GM12878 (cell line): ENCODE data around the gene HBQ1. TPM values are rescaled to one million over a fixed set of nuclear protein-coding genes. Genes with fewer than 3 reads are reported as not detected.

Experiments used
- ATAC-seq: fragments of 200-7000 bp; cut with Tn5 transposase; 3 replicates; pipeline ENCODE4 v1.9.1; 2020; ENCODE audit warnings: mild to moderate bottlenecking, moderate library complexity
- BruUV-seq: library from RNA; stranded (reverse); fragments of 400-500 nt; replicated peaks from 2 replicates; lab custom pipeline; 2021; lab: Mats Ljungman, UMichigan
- CTCF ChIA-PET: fragments of 300-600 bp; sonication (Branson Sonifier 250); formaldehyde crosslinking; extraction: SDS; loops from one replicate; lab custom pipeline; 2021; ENCODE audit warnings: inconsistent platforms; lab: Yijun Ruan, JAX
- POLR2A ChIA-PET: fragments of 350-600 bp; formaldehyde crosslinking; extraction: SDS; loops from one replicate; lab custom pipeline; 2021; ENCODE audit warnings: inconsistent platforms; lab: Charles Lee
- RAD21 ChIA-PET: fragments of 300-600 bp; sonication (Branson Sonifier 250); formaldehyde crosslinking; loops from one replicate; lab custom pipeline; 2023; ENCODE audit warnings: antibody characterized with exemption; ENCODE audit not compliant: unreplicated experiment; lab: Charles Lee
- SMC1A ChIA-PET: fragments of 300-600 bp; sonication (Branson Sonifier 250); formaldehyde crosslinking; loops from one replicate; lab custom pipeline; 2023; ENCODE audit not compliant: unreplicated experiment, uncharacterized antibody; lab: Charles Lee
- DNase-seq: peaks from one replicate; pipeline ENCODE4 v3.0.0-alpha.2; 2011; ENCODE audit warnings: low read depth, low spot score
- FAIRE-seq: peaks from 3 replicates; lab custom pipeline; 2011; peaks lifted over from hg19 to GRCh38; lab: Jason Lieb, UNC
- H2AFZ ChIP-seq: 2 replicates; pipeline ENCODE4 v1.6.0; 2011; ENCODE audit warnings: low read depth, low read length, control low read depth; ENCODE audit not compliant: control insufficient read depth
- H3K27ac ChIP-seq: 2 replicates; pipeline ENCODE4 v1.5.1; 2011; ENCODE audit warnings: control low read depth; ENCODE audit not compliant: control insufficient read depth, insufficient read depth
- H3K27me3 ChIP-seq, 2 experiments: replicated peaks in 1 of 2; 2 replicates each; pipeline versions ENCODE4 v1.6.0 to v1.6.1; 2011; ENCODE audit warnings: low read length in 1 of 2; ENCODE audit not compliant: control insufficient read depth in 2 of 2, insufficient read depth in 2 of 2
- H3K36me3 ChIP-seq, 2 experiments: 2 replicates each; pipeline ENCODE4 v1.5.1; 2011; ENCODE audit warnings: low read length in 1 of 2; ENCODE audit not compliant: control insufficient read depth in 2 of 2, insufficient read depth in 2 of 2
- H3K4me1 ChIP-seq: 2 replicates; pipeline ENCODE4 v1.6.1; 2011; ENCODE audit warnings: mild to moderate bottlenecking, low read length, moderate library complexity, mixed read lengths; ENCODE audit not compliant: control insufficient read depth, insufficient read depth
- H3K4me2 ChIP-seq: 2 replicates; pipeline ENCODE4 v1.6.0; 2011; ENCODE audit warnings: control low read depth; ENCODE audit not compliant: control insufficient read depth, insufficient read depth
- H3K4me3 ChIP-seq: fragments of 200-600 bp; sonication (generic); 2 replicates; pipeline ENCODE4 v1.5.1; 2016
- H3K79me2 ChIP-seq: 2 replicates; pipeline ENCODE4 v1.6.0; 2011; ENCODE audit warnings: low read length; ENCODE audit not compliant: control insufficient read depth, insufficient read depth
- H3K9ac ChIP-seq: 2 replicates; pipeline ENCODE4 v1.8.0; 2011; ENCODE audit warnings: low read length, control low read depth, mixed read lengths; ENCODE audit not compliant: control insufficient read depth, insufficient read depth
- H3K9me3 ChIP-seq: replicated peaks from 3 replicates; pipeline ENCODE4 v1.5.1; 2011; ENCODE audit warnings: mild to moderate bottlenecking, low read length; ENCODE audit not compliant: control insufficient read depth, insufficient read depth
- H4K20me1 ChIP-seq: 2 replicates; pipeline ENCODE4 v1.6.0; 2011; ENCODE audit not compliant: control insufficient read depth, insufficient read depth
- DPF2 ChIP-seq: fragments of 450-650 bp; IDR thresholded peaks from 2 replicates; pipeline ENCODE4 v1.6.1; 2017; ENCODE audit warnings: mild to moderate bottlenecking
- EGR1 ChIP-seq, 2 experiments: IDR thresholded peaks; 1 replicate in 1 of 2; 2 replicates in 1 of 2; pipeline ENCODE4 v1.6.1; 2011 to 2012; ENCODE audit warnings: low read depth in 2 of 2, low read length in 2 of 2, borderline replicate concordance in 1 of 2, mild to moderate bottlenecking in 1 of 2, moderate library complexity in 1 of 2
- NFIC ChIP-seq: IDR thresholded peaks from 2 replicates; pipeline ENCODE4 v1.6.1; 2012; ENCODE audit warnings: low read depth, mild to moderate bottlenecking, inconsistent platforms, low read length, moderate library complexity
- TCF3 ChIP-seq: IDR thresholded peaks from 2 replicates; pipeline ENCODE4 v1.6.1; 2012; ENCODE audit warnings: low read depth, mild to moderate bottlenecking, low read length, borderline replicate concordance; ENCODE audit not compliant: insufficient read depth
- WRNIP1 ChIP-seq: IDR thresholded peaks from 2 replicates; pipeline ENCODE4 v1.6.1; 2011; ENCODE audit warnings: low read depth, low read length, improper control_type of control experiment, borderline replicate concordance
- WGBS: methylation state at CpG from one replicate; pipeline ENCODE4 v1.1.6; 2016; ENCODE audit warnings: low lambda C conversion rate; ENCODE audit not compliant: insufficient replicate concordance, insufficient coverage; ENCODE audit errors: missing lambda C conversion rate; 5-methylcytosine and 5-hydroxymethylcytosine counted together
- in situ Hi-C: fragments of 300-500 bp; cut with MboI; formaldehyde crosslinking; loops from 9 replicates; pipeline ENCODE4 v1.14.3; 2018; ENCODE audit warnings: mixed read lengths
- intact Hi-C: fragments of 100-400 bp; cut with micrococcal nuclease; formaldehyde crosslinking; loops from one replicate; pipeline ENCODE4 v1.14.2; 2022; ENCODE audit not compliant: unreplicated experiment
- polyA plus RNA-seq, 11 experiments: library from polyadenylated mRNA; depleted of rRNA in 4 of 11; unstranded in 6 of 11; stranded (reverse) in 5 of 11; fragments of >200 nt; fragmentation: Nextera tagmentation in 4 of 11; fragmentation: Illumina TruSeq in 1 of 11; extraction: Ambion mirVana in 4 of 11; extraction: Trizol in 1 of 11; gene quantifications; 1 replicate in 1 of 11; 2 replicates in 10 of 11; pipeline versions ENCODE4 v1.2.1 to v1.2.3, GENCODE V29; 2011 to 2016; ENCODE audit warnings: inconsistent platforms in 2 of 11, missing spikeins in 2 of 11, low read depth in 1 of 11
- total RNA-seq, 4 experiments: library from RNA; depleted of rRNA in 3 of 4; stranded (reverse); fragments of >200 nt in 3 of 4; fragmentation: Illumina TruSeq in 1 of 4; extraction: Trizol in 1 of 4; gene quantifications; 2 replicates each; pipeline versions ENCODE4 v1.2.1 to v1.2.3, GENCODE V29; 2013 to 2021
- TF ChIP-seq, protein P1 (sequence below): fragments of 450-650 bp; formaldehyde crosslinking; IDR thresholded peaks from 2 replicates; pipeline ENCODE4 v1.5.0; 2022; ENCODE audit warnings: mild to moderate bottlenecking, missing genetic modification characterization
- TF ChIP-seq, protein P2 (sequence below): fragments of 450-650 bp; IDR thresholded peaks from 2 replicates; pipeline ENCODE4 v1.6.1; 2017; ENCODE audit warnings: mild to moderate bottlenecking, moderate library complexity

Gene HBQ1
- total and polyA plus RNA-seq, 10 of the 15 experiments (the other 5 are each of a cell fraction or from before 2014, with no cell fraction given): not detected

DNA sequence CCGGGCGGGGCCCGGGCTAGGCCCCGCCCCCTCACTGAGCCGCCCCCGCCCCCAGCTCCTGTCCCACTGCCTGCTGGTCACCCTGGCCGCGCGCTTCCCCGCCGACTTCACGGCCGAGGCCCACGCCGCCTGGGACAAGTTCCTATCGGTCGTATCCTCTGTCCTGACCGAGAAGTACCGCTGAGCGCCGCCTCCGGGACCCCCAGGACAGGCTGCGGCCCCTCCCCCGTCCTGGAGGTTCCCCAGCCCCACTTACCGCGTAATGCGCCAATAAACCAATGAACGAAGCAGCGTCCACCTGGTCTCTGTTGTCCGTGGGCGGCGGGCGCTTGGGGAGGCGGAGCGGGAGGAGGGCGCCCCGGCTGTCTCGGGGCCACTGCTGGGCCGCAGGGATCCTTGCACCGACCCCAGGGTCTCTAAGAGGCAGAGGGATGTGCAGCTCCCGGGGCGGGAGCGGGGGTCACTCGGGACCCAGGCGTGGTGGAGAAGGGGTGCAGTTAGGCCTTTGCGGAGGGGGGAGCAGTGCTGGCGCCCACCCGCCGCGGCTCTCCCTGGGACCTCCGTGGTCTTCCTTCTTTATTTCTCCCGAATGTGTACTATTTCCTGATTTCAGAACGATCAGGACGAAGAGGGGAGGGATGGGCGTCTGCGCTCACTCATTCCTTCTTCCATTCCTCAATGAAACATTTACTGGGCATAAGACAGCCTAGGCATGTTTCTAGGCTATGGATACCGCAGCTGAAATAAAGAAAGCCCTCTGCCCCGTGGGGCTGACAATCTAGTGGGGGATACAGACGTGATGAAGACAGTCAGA lies 25.8 kb upstream of the HBQ1 start:
- no peak overlapping the region for H3K9ac ChIP-seq
- BruUV-seq: no TSS peak
- FAIRE-seq: no peak

DNA sequence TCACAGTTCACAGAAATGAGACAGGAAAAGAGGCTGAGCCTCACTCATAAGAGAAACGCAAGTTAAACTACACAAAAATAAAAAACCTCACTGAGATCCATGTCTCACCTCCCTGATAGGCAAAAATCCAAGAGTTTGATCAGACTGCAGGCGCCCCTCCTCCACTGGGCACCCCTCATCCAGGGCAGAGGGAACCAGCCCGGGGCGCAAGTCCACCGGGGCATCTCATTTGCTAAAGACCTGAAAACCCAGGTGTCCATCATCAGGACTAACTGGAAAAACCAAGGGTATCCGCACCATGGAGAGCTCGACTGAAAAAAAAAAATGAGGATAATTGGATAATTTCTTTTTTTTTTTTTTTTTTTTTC lies 25.2 kb upstream of the HBQ1 start:
- H3K9me3 ChIP-seq: no peaks in the 10 kb centered on the region
- H2AFZ ChIP-seq: no peak overlapping the region
- ChIA-PET CTCF (interaction anchor here (1.9 kb wide), 1 partner anchor 48 kb away, joined by 6 read pairs; no protein-coding TSS in a partner anchor), SMC1A (no interaction called here), RAD21 (no interaction called here), POLR2A (interaction anchor here (0.6 kb wide), 1 partner anchor 14 kb away, joined by 3 read pairs; no protein-coding TSS in a partner anchor)
- peaks cover 1 to 3% of the 10 kb centered on the region in 2 experiments; a peak in 3 of 4 replicates for H3K27me3 ChIP-seq
- no peak overlapping the region for H3K27ac ChIP-seq
- FAIRE-seq (no peak), ATAC-seq (no peak), DNase-seq (no peak)
- H4K20me1 ChIP-seq: no peaks in the 10 kb centered on the region
- H3K4me1 ChIP-seq: no peaks in the 10 kb centered on the region
- H3K79me2 ChIP-seq: no peaks in the 10 kb centered on the region
- no peaks in the 10 kb centered on the region for H3K36me3 ChIP-seq
- in situ Hi-C loops: no loop called here
- H3K4me3 ChIP-seq: no peak overlapping the region
- 57% methylated on average over 7 of the region's 7 CpGs for WGBS
- BruUV-seq: no TSS peak
- no peak overlapping the region for H3K9ac ChIP-seq
- H3K4me2 ChIP-seq: 0 out of 2 replicates have a peak overlapping the region, but pooled peaks have one; percentile 4
- intact Hi-C loops: no loop called here
- TF ChIP-seq, protein P1, sequence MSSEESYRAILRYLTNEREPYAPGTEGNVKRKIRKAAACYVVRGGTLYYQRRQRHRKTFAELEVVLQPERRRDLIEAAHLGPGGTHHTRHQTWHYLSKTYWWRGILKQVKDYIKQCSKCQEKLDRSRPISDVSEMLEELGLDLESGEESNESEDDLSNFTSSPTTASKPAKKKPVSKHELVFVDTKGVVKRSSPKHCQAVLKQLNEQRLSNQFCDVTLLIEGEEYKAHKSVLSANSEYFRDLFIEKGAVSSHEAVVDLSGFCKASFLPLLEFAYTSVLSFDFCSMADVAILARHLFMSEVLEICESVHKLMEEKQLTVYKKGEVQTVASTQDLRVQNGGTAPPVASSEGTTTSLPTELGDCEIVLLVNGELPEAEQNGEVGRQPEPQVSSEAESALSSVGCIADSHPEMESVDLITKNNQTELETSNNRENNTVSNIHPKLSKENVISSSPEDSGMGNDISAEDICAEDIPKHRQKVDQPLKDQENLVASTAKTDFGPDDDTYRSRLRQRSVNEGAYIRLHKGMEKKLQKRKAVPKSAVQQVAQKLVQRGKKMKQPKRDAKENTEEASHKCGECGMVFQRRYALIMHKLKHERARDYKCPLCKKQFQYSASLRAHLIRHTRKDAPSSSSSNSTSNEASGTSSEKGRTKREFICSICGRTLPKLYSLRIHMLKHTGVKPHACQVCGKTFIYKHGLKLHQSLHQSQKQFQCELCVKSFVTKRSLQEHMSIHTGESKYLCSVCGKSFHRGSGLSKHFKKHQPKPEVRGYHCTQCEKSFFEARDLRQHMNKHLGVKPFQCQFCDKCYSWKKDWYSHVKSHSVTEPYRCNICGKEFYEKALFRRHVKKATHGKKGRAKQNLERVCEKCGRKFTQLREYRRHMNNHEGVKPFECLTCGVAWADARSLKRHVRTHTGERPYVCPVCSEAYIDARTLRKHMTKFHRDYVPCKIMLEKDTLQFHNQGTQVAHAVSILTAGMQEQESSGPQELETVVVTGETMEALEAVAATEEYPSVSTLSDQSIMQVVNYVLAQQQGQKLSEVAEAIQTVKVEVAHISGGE: no peak
- TF ChIP-seq, protein P2, sequence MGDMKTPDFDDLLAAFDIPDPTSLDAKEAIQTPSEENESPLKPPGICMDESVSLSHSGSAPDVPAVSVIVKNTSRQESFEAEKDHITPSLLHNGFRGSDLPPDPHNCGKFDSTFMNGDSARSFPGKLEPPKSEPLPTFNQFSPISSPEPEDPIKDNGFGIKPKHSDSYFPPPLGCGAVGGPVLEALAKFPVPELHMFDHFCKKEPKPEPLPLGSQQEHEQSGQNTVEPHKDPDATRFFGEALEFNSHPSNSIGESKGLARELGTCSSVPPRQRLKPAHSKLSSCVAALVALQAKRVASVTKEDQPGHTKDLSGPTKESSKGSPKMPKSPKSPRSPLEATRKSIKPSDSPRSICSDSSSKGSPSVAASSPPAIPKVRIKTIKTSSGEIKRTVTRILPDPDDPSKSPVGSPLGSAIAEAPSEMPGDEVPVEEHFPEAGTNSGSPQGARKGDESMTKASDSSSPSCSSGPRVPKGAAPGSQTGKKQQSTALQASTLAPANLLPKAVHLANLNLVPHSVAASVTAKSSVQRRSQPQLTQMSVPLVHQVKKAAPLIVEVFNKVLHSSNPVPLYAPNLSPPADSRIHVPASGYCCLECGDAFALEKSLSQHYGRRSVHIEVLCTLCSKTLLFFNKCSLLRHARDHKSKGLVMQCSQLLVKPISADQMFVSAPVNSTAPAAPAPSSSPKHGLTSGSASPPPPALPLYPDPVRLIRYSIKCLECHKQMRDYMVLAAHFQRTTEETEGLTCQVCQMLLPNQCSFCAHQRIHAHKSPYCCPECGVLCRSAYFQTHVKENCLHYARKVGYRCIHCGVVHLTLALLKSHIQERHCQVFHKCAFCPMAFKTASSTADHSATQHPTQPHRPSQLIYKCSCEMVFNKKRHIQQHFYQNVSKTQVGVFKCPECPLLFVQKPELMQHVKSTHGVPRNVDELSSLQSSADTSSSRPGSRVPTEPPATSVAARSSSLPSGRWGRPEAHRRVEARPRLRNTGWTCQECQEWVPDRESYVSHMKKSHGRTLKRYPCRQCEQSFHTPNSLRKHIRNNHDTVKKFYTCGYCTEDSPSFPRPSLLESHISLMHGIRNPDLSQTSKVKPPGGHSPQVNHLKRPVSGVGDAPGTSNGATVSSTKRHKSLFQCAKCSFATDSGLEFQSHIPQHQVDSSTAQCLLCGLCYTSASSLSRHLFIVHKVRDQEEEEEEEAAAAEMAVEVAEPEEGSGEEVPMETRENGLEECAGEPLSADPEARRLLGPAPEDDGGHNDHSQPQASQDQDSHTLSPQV: no peak
- no peak for TF ChIP-seq NFIC

More for the DNA sequence above, 25.8 kb upstream of the HBQ1 start:
- ChIA-PET SMC1A (no interaction called here), POLR2A (no interaction called here), CTCF (interaction anchor here (1.9 kb wide), 1 partner anchor 47 kb away, joined by 6 read pairs; no protein-coding TSS in a partner anchor), RAD21 (no interaction called here)
- in situ Hi-C loops: no loop called here
- Histone ChIP-seq H3K4me3 (no peak overlapping the region), H3K4me2 (peak overlapping the region; percentile 77), H3K27me3 (peaks cover 1 to 3% of the 10 kb centered on the region in 2 experiments; a peak in 3 of 4 replicates), H3K79me2 (no peaks in the 10 kb centered on the region), H4K20me1 (no peaks in the 10 kb centered on the region), H3K4me1 (no peaks in the 10 kb centered on the region), H3K27ac (no peak overlapping the region), H2AFZ (peak overlapping the region; percentile 55), H3K36me3 (no peaks in the 10 kb centered on the region), H3K9me3 (no peaks in the 10 kb centered on the region)
- peak; percentile 62 for ATAC-seq
- 14% methylated on average over 46 of the region's 59 CpGs for WGBS
- 0 out of 2 replicates have a peak, but pooled peaks have one; percentile 13 for TF ChIP-seq DPF2
- 0 out of 3 replicates have a peak, but pooled peaks of 1 of the 2 experiments have one; percentile 24 for TF ChIP-seq EGR1 (IDR thresholded peaks at IDR 0.05; ENCODE audit: borderline replicate concordance in 1 of 2, low read depth in 2 of 2, low read length in 2 of 2)
- no peak for TF ChIP-seq WRNIP1
- TF ChIP-seq TCF3: 0 out of 2 replicates have a peak, but pooled peaks have one; percentile 43
- intact Hi-C loops: no loop called here
- no peak for DNase-seq
